CD4-positive, alpha-beta T cell treated with Interleukin-6 at 100 ng/mL for 8 hours (primary cell): ENCODE results near the gene STRN.
"Not testable (repeated sequence)": the region's sequence is repeated elsewhere in the genome, so short reads cannot be mapped to it uniquely, and the experiment has no call there.

Experiments
- DNase-seq: peaks from one replicate; pipeline ENCODE4 v3.0.0-alpha.2; 2020; ENCODE audit warnings: mixed read lengths, low spot score

Gene STRN

GRCh38 chr2:36966370-36967235 is at the start of gene STRN:
Gene STRN (minus strand): TSS chr2:36966536. CDS start chr2:36966463, 73 bp downstream.
- peak; percentile 98 for DNase-seq

- no peak for DNase-seq
Measured at GRCh38 chr2:37013315-37013641, 46.9 kb upstream of the STRN start.

GRCh38 chr2:37011130-37011529 is 44.8 kb upstream of the STRN start:
- no peak for DNase-seq

- DNase-seq: peak; percentile 4
Measured at GRCh38 chr2:37005118-37005868, 39.0 kb upstream of the STRN start.

GRCh38 chr2:37000988-37001556 is 34.7 kb upstream of the STRN start:
- DNase-seq: no peak

- DNase-seq: no peak
Measured at GRCh38 chr2:37000318-37000717, 34.0 kb upstream of the STRN start.

GRCh38 chr2:36999416-36999815 is 33.1 kb upstream of the STRN start:
- DNase-seq: not testable (repeated sequence)

GRCh38 chr2:36993841-36994620 is 27.7 kb upstream of the STRN start:
- no peak for DNase-seq

- DNase-seq: no peak
Measured at GRCh38 chr2:36988008-36988407, 21.7 kb upstream of the STRN start.

GRCh38 chr2:36982467-36982866 is 16.1 kb upstream of the STRN start:
- DNase-seq: no peak

GRCh38 chr2:36981911-36982310 is 15.6 kb upstream of the STRN start:
- DNase-seq: no peak

GRCh38 chr2:36979007-36979406 is 12.7 kb upstream of the STRN start:
- not testable (repeated sequence) for DNase-seq

- no peak for DNase-seq
Measured at GRCh38 chr2:36976065-36976464, 9.7 kb upstream of the STRN start.

- no peak for DNase-seq
Measured at GRCh38 chr2:36975306-36975705, 9.0 kb upstream of the STRN start.

- no peak for DNase-seq
Measured at GRCh38 chr2:36973320-36973719, 7.0 kb upstream of the STRN start.

- DNase-seq: no peak
Measured at GRCh38 chr2:36971990-36972389, 5.7 kb upstream of the STRN start.

GRCh38 chr2:36967236-36967876 is 1.0 kb upstream of the STRN start:
- no peak for DNase-seq

GRCh38 chr2:36965751-36966369 is 476 bp downstream of the STRN start:
- DNase-seq: peak; percentile 29

GRCh38 chr2:36965206-36965605 is 1.1 kb downstream of the STRN start:
- no peak for DNase-seq

- DNase-seq: no peak
Measured at GRCh38 chr2:36964496-36965058, 1.8 kb downstream of the STRN start.

GRCh38 chr2:36963734-36964133 is 2.6 kb downstream of the STRN start:
- no peak for DNase-seq
